UCSD-AML1 (cell line): ENCODE results near the gene CDCA3.
A peak's percentile ranks its signal among the peaks of the same experiment; 100 is the strongest.

Source experiments
- DNase-seq: peaks from one replicate; lab custom pipeline; 2025; ENCODE audit not compliant: unreplicated experiment; lab: John Stamatoyannopoulos, UW

CDCA3 gene

GRCh38 chr12:6833189-6833890 lies 17.7 kb downstream of the CDCA3 start:
- DNase-seq: no peak

DNA sequence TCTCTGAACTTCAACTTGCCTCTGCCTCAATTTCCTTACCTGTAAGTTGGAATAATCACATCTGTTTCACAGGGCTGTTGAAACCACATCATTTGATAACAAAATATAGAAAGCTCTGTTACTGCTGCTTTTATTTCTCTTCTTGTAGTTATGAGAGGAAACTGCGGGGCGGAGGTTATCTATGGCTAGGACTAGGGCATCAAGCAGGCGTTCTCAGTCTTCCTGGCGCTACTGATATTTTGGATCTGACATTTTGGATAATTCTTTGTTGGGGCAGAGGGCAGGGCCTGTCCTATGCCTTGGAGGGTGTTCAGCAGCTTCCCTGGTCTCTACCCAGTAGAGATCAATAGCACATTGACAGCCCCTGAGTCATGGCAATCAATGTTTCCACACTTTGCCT lies 19.0 kb downstream of the CDCA3 start:
- DNase-seq: no peak

DNA sequence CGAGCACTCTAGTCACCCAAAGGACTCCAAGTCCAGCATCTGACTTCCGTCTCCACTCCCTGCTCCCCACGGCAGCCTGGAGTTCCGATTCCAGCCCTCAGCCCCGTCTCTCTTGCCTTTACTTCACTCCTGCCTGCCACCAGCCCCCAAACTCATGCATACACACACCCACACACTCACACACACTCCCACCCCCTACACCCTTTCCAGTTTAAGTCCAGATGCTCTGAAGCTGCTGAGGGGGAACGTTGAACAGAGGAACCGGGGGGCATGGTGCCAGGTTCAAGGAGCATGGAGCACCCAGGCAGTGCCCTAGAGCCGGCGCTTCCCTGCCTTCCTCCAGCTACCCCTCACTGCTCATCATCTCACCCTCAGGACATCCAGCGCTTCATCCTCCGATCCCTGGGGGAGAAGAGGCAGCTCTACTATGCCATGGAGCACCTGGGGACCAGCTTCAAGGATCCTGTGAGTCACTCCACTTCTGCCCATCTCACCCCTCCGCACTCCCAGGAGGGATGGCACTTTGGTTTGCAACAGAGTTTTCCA lies 19.6 kb downstream of the CDCA3 start:
- no peak for DNase-seq

- DNase-seq: no peak
Measured at GRCh38 chr12:6830999-6831398, 20.1 kb downstream of the CDCA3 start.

GRCh38 chr12:6830286-6830890 lies 20.7 kb downstream of the CDCA3 start:
- DNase-seq: no peak

DNA sequence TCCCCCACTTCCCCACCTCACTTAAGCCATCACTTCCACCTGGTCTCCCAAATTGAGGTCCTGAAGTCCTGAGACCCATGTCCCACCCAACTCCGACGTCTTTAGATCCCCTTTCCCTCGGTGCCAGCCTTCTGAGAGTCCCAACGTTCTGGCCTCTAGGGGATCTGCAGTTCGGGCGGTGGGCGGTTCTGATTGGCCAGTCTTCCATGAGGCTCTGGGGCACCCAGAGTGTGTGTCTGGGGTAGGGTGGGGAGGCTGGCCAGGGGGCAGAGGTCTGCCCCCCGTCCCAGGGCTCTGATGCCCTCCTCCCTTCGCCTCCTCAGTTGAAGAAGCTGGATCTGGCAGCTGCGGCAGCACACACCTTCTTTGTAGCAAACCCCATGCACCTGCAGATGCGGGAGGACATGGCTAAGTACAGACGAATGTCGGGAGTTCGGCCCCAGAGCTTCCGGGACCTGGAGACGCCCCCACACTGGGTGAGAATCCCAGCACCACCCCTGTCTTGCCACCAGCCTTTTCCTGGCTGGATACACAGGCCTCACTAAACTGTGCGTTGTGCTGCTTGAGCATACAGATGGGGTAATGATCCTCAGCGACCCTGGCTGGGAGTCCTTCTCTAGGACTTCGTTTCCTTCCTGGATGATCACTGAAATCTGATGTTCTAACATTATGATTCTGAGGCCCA lies 21.4 kb downstream of the CDCA3 start:
- DNase-seq: no peak

DNA sequence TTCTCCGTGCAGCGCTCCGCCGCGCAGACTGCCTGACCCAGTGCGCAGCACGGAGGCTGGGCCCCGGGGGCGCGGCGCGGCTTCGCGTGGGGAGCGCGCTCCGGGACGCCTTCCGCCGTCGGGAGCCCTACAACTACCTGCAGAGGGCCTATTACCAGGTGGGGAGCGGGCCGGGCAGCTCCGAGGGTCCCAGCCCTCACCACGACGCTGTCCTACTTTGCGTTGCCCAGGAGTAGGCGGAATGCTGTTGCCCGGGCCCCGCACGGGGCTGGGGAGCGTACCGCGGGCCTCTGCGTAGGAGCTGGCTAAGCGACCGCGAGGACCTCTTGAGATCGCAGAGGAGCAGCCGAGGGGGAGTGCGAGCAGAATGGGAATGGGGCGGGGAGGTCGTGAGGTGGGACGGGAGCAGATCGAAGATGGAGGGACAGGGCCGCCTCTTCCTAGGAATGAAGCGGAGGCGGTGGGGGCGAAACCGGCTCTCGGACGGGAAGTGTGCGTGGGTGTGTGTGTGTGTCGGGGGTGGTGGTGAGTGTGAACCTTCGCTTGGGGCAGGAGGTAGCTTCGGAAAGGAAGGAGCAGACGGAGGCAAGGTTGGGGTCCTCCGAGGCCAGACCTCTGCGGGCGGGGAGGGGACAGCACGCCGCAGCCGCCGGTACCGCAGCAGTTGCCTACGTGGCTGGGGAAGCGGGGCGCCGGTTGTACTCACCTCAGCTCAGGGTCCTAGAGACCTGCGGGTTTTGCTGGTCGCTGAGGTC lies 22.1 kb downstream of the CDCA3 start:
- DNase-seq: peak; percentile 61

GRCh38 chr12:6827982-6828780 lies 22.9 kb downstream of the CDCA3 start, which contains the start of gene P3H3:
Gene P3H3, plus strand, starts transcription at chr12:6828407. Its CDS starts 34 bp downstream, at chr12:6828441.
- peak; percentile 47 for DNase-seq

DNA sequence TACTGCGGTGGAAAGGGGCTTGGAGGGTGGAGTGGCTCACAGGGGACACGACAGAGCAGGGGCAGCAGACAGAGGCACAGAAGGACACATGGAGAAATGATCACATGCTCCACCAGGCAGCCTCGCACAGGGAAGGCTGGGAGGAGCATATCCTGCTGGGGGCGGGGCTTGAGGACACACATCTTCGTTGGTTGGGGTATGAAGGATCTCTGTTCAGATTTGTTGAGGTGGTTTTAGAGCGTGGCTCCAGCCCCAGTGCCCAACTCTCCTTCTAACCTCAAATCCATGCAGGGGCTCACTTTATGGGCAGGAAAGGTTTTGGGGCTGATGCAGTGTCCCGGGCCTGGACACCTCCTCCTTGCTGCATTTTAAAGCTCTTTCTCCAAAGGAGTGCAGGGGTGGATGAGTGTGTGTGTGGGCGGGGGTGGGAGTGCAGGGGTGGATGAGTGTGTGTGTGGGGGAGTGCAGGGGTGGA lies 23.6 kb downstream of the CDCA3 start:
- peak; percentile 75 for DNase-seq

- no peak for DNase-seq
Measured at GRCh38 chr12:6826734-6827436, 24.2 kb downstream of the CDCA3 start.

DNA sequence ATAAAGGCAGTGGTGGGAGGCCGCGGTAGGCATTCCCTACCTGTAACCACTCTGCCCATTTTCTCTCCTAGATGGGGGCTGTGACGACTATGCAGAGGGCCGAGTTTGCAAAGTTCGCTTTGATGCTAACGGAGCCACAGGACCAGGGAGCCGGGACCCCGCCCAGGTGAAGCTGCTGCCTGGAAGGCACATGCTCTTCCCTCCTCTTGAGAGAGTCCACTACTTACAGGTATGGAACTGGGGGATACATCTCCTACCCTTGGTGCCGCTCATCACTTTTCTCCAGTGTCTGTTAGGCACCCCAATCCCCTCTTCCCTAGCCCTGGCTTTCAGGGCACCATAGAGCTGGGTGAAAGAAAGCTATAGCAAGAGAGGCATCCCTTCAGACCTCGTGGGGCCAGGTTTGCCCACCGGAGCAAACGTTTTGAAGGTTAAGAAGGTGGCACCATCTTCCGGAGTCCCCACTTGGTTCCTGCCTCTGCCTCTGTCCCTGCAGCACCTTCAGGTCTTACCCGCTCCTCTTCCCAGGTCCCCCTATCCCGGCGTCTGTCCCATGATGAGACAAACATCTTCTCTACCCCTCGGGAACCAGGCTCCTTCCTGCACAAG lies 24.9 kb downstream of the CDCA3 start:
- no peak for DNase-seq

DNA sequence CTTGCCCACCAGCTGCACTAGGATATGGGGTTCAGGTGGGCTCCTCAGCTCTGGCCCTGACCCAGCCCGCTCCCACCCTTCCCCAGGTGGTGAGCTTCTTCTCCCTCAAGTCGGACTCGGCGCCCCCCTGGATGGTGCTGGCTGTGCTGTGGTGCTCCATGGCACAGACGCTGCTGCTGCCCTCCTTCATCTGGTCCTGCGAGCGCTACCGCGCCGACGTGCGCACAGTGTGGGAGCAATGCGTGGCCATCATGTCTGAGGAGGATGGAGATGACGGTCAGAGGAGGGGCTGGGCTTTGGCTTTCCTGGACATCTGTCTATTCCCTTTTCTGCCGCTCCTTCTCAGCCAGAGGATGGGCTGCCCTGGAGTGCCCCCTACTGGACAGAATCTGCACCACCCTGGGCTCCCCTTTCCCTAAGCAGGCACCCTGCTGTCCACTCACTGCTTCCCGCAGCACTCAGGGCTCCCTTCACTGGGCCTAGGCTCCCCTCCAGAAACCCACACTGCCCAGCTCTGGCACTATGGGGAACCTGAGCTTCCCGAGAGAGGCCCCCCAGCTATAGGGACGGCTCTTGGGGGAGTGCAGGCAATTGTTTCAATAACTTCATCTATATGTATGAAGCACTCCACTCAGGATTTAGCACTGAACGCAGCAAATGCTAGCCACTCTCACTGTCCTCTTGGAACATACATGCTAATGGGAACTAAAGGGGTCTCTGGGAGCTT lies 25.5 kb downstream of the CDCA3 start:
- peak; percentile 85 for DNase-seq

DNA sequence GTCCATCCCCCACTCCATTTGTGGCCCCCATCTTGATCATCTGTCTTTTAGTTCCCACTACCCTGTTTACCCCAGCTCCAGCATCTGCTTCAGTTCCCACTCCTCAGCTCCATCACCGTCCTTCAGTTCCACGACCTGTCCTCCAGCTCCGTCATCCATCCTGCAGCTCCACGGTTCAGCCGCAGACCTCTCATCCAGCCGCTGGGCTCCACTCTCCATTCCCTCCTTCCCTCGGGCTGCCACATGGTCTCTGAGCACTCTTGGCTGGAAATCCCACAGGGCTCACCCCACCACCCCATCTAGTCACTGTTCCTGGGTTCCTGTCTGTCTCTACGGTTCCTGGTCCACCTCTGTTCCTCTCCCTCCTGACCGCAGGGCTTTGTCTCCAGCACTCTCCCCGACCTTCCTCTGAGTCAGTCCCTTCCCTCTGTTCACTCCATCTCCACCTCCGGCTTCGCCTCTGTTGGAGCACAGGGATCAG lies 26.1 kb downstream of the CDCA3 start:
- DNase-seq: no peak

GRCh38 chr12:6824085-6824775 lies 26.9 kb downstream of the CDCA3 start:
- DNase-seq: no peak

- DNase-seq: no peak
Measured at GRCh38 chr12:6823182-6824084, 27.7 kb downstream of the CDCA3 start.

- no peak for DNase-seq
Measured at GRCh38 chr12:6822426-6823135, 28.5 kb downstream of the CDCA3 start.
